ENCODE measurements around the gene CASP10. TPM values are rescaled to one million over a fixed set of nuclear protein-coding genes. Genes with fewer than 3 reads are reported as not detected.
"Not testable (repeated sequence)": the region's sequence is repeated elsewhere in the genome, so short reads cannot be mapped to it uniquely, and the experiment has no call there.

Gene CASP10
- total and polyA plus RNA-seq, 2 donors = 7.7 to 12.2 TPM

DNA sequence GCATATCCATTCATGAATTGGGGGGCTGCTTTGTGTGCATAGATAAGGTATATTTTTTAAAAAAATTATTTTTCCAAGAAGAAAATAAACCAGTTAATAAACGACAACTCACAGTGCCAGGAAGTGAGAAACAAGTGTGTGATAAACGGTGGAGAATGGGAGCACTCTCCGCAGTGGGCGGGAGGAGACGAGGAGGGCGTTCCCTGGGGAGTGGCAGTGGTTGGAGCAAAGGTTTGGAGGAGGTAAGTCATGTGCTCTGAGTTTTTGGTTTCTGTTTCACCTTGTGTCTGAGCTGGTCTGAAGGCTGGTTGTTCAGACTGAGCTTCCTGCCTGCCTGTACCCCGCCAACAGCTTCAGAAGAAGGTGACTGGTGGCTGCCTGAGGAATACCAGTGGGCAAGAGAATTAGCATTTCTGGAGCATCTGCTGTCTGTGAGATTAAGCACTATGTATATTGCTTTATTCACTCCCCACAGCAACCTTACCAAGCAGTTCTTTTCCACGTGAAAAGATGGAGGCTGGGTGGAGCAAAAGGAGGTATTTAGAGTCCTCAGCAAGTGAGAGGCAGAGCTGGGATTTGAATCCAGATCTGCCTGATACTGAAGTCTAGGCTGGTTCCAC lies 50.4 kb downstream of the CASP10 start:
- WGBS = 2% methylated on average over 8 of the region's 8 CpGs
- H3K4me1 ChIP-seq (ENCODE audit: control insufficient read depth in 2 of 2, insufficient read depth in 2 of 2, low read length in 2 of 2) = peaks cover 21 to 46% of the 10 kb centered on the region in 2 donors

GRCh38 chr2:201233812-201234662 lies 51.1 kb downstream of the CASP10 start:
- Histone ChIP-seq H3K27ac (ENCODE audit: low read depth in 1 of 2, low read length in 1 of 2) (peak overlapping the region; percentile 93 to 95), H3K27me3 (ENCODE audit: control insufficient read depth in 2 of 2, insufficient read depth in 1 of 2, low read length in 1 of 2) (no peaks in the 10 kb centered on the region), H3K4me3 (ENCODE audit: low read length in 2 of 2) (peak overlapping the region; percentile 56 to 84), H3K4me1 (ENCODE audit: control insufficient read depth in 2 of 2, insufficient read depth in 2 of 2, low read length in 2 of 2) (peaks cover 21 to 45% of the 10 kb centered on the region in 2 donors), H3K9me3 (ENCODE audit: control insufficient read depth in 2 of 2, insufficient read depth in 1 of 2, low read length in 1 of 2) (no peaks in the 10 kb centered on the region), H3K36me3 (ENCODE audit: control insufficient read depth in 2 of 2, insufficient read depth in 2 of 2, low read length in 1 of 2) (no peaks in the 10 kb centered on the region)
- DNase-seq (ENCODE audit: low read depth in 6 of 9, low spot score in 9 of 9) = no peak
- WGBS = 18% methylated on average over 21 of the region's 21 CpGs

More for the DNA sequence above, 50.4 kb downstream of the CASP10 start:
- H3K27ac ChIP-seq (ENCODE audit: low read depth in 1 of 2, low read length in 1 of 2) = peak overlapping the region; percentile 93 to 95
- peak overlapping the region; percentile 56 to 84 for H3K4me3 ChIP-seq (ENCODE audit: low read length in 2 of 2)
- H3K36me3 ChIP-seq (ENCODE audit: control insufficient read depth in 2 of 2, insufficient read depth in 2 of 2, low read length in 1 of 2) = no peaks in the 10 kb centered on the region
- H3K9me3 ChIP-seq (ENCODE audit: control insufficient read depth in 2 of 2, insufficient read depth in 1 of 2, low read length in 1 of 2) = no peaks in the 10 kb centered on the region
- no peaks in the 10 kb centered on the region for H3K27me3 ChIP-seq (ENCODE audit: control insufficient read depth in 2 of 2, insufficient read depth in 1 of 2, low read length in 1 of 2)
- DNase-seq (ENCODE audit: low read depth in 6 of 9, low spot score in 9 of 9) = peak; percentile 76 to 96 (median 89)

- peak overlapping the region; percentile 56 to 84 for H3K4me3 ChIP-seq (ENCODE audit: low read length in 2 of 2)
- WGBS = 44% methylated on average over 3 of the region's 3 CpGs
- no peaks in the 10 kb centered on the region for H3K27me3 ChIP-seq (ENCODE audit: control insufficient read depth in 2 of 2, insufficient read depth in 1 of 2, low read length in 1 of 2)
- no peak for DNase-seq (ENCODE audit: low read depth in 6 of 9, low spot score in 9 of 9)
- peaks cover under 1 to 2% of the 10 kb centered on the region in 2 donors for H3K36me3 ChIP-seq (ENCODE audit: control insufficient read depth in 2 of 2, insufficient read depth in 2 of 2, low read length in 1 of 2)
- no peak overlapping the region for H3K27ac ChIP-seq (ENCODE audit: low read depth in 1 of 2, low read length in 1 of 2)
- no peaks in the 10 kb centered on the region for H3K9me3 ChIP-seq (ENCODE audit: control insufficient read depth in 2 of 2, insufficient read depth in 1 of 2, low read length in 1 of 2)
- H3K4me1 ChIP-seq (ENCODE audit: control insufficient read depth in 2 of 2, insufficient read depth in 2 of 2, low read length in 2 of 2) = peaks cover 21 to 45% of the 10 kb centered on the region in 2 donors
Observed at GRCh38 chr2:201234663-201235135, 51.8 kb downstream of the CASP10 start.

- Histone ChIP-seq H3K4me3 (ENCODE audit: low read length in 2 of 2) (peak overlapping the region in 1 of 2 donors; percentile 18), H3K36me3 (ENCODE audit: control insufficient read depth in 2 of 2, insufficient read depth in 2 of 2, low read length in 1 of 2) (peaks cover 5% of the 10 kb centered on the region in 2 donors), H3K27ac (ENCODE audit: low read depth in 1 of 2, low read length in 1 of 2) (no peak overlapping the region), H3K9me3 (ENCODE audit: control insufficient read depth in 2 of 2, insufficient read depth in 1 of 2, low read length in 1 of 2) (no peaks in the 10 kb centered on the region), H3K4me1 (ENCODE audit: control insufficient read depth in 2 of 2, insufficient read depth in 2 of 2, low read length in 2 of 2) (peaks cover 23 to 48% of the 10 kb centered on the region in 2 donors), H3K27me3 (ENCODE audit: control insufficient read depth in 2 of 2, insufficient read depth in 1 of 2, low read length in 1 of 2) (no peaks in the 10 kb centered on the region)
- peak in 3 of 9 donors; percentile 54 to 84 (median 68) for DNase-seq (ENCODE audit: low read depth in 6 of 9, low spot score in 9 of 9)
- 36% methylated on average over 14 of the region's 14 CpGs for WGBS
Observed at GRCh38 chr2:201235860-201236811, 53.2 kb downstream of the CASP10 start.

GRCh38 chr2:201237486-201238123 lies 54.7 kb downstream of the CASP10 start:
- Histone ChIP-seq H3K27me3 (ENCODE audit: control insufficient read depth in 2 of 2, insufficient read depth in 1 of 2, low read length in 1 of 2) (no peaks in the 10 kb centered on the region), H3K9me3 (ENCODE audit: control insufficient read depth in 2 of 2, insufficient read depth in 1 of 2, low read length in 1 of 2) (no peaks in the 10 kb centered on the region), H3K4me1 (ENCODE audit: control insufficient read depth in 2 of 2, insufficient read depth in 2 of 2, low read length in 2 of 2) (peaks cover 20 to 42% of the 10 kb centered on the region in 2 donors), H3K27ac (ENCODE audit: low read depth in 1 of 2, low read length in 1 of 2) (peak overlapping the region in 1 of 2 donors; percentile 12), H3K4me3 (ENCODE audit: low read length in 2 of 2) (no peak overlapping the region), H3K36me3 (ENCODE audit: control insufficient read depth in 2 of 2, insufficient read depth in 2 of 2, low read length in 1 of 2) (peaks cover 5% of the 10 kb centered on the region in 2 donors)
- DNase-seq (ENCODE audit: low read depth in 6 of 9, low spot score in 9 of 9) = peak in 1 of 9 donors; percentile 45
- WGBS = 53% methylated on average over 7 of the region's 7 CpGs

GRCh38 chr2:201239167-201239935 lies 56.4 kb downstream of the CASP10 start:
- not testable (repeated sequence) for H3K36me3 ChIP-seq (ENCODE audit: control insufficient read depth in 2 of 2, insufficient read depth in 2 of 2, low read length in 1 of 2); H3K9me3 ChIP-seq (ENCODE audit: control insufficient read depth in 2 of 2, insufficient read depth in 1 of 2, low read length in 1 of 2); H3K27me3 ChIP-seq (ENCODE audit: control insufficient read depth in 2 of 2, insufficient read depth in 1 of 2, low read length in 1 of 2); H3K4me3 ChIP-seq (ENCODE audit: low read length in 2 of 2)
- peaks cover 19 to 29% of the 10 kb centered on the region in 2 donors for H3K4me1 ChIP-seq (ENCODE audit: control insufficient read depth in 2 of 2, insufficient read depth in 2 of 2, low read length in 2 of 2)
- peak in 1 of 9 donors; percentile 37 for DNase-seq (ENCODE audit: low read depth in 6 of 9, low spot score in 9 of 9)
- H3K27ac ChIP-seq (ENCODE audit: low read depth in 1 of 2, low read length in 1 of 2) = peak overlapping the region in 1 of 2 donors; percentile 21
- 94% methylated on average over 21 of the region's 21 CpGs for WGBS

DNA sequence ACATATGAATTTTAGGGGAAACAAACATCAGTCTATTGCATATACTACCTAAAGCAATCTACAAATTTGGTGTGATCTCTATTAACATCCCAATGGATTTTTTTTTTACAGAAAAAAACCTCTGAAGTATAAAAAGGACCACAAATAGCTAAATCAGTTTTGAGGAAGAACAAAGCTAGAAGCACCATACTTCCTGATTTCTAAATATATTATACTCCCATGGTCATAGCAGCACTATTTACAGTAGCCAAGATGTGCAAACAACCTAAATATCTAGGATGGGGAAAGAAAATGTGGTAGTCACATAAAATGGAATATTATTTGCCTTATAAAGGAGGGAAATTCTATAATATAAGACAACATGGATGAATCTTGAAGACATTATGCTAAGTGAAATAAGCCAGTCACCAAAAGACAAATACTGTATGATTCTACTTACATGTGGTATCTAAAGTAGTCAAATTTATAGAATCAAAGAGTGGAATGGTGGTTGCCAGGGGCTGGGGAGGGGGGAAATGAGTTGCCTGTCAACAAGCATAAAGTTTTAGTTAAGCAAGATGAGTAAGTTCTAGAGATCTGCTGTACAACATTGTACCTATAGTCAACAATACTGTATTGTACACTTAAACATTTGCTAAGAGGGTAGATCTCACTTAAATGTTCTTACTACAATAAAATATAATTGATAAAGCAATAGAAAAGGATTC lies 59.8 kb downstream of the CASP10 start:
- Histone ChIP-seq H3K4me1 (ENCODE audit: control insufficient read depth in 2 of 2, insufficient read depth in 2 of 2, low read length in 2 of 2) (peaks cover 7 to 14% of the 10 kb centered on the region in 2 donors), H3K27me3 (ENCODE audit: control insufficient read depth in 2 of 2, insufficient read depth in 1 of 2, low read length in 1 of 2) (no peaks in the 10 kb centered on the region), H3K9me3 (ENCODE audit: control insufficient read depth in 2 of 2, insufficient read depth in 1 of 2, low read length in 1 of 2) (no peaks in the 10 kb centered on the region), H3K4me3 (ENCODE audit: low read length in 2 of 2) (no peak overlapping the region), H3K27ac (ENCODE audit: low read depth in 1 of 2, low read length in 1 of 2) (no peak overlapping the region), H3K36me3 (ENCODE audit: control insufficient read depth in 2 of 2, insufficient read depth in 2 of 2, low read length in 1 of 2) (peaks cover 5% of the 10 kb centered on the region in 2 donors)
- DNase-seq (ENCODE audit: low read depth in 6 of 9, low spot score in 9 of 9) = no peak

Data from thymus (tissue), 11 donors.